ENCODE results near the gene TFIP11.

The TFIP11 gene

DNA sequence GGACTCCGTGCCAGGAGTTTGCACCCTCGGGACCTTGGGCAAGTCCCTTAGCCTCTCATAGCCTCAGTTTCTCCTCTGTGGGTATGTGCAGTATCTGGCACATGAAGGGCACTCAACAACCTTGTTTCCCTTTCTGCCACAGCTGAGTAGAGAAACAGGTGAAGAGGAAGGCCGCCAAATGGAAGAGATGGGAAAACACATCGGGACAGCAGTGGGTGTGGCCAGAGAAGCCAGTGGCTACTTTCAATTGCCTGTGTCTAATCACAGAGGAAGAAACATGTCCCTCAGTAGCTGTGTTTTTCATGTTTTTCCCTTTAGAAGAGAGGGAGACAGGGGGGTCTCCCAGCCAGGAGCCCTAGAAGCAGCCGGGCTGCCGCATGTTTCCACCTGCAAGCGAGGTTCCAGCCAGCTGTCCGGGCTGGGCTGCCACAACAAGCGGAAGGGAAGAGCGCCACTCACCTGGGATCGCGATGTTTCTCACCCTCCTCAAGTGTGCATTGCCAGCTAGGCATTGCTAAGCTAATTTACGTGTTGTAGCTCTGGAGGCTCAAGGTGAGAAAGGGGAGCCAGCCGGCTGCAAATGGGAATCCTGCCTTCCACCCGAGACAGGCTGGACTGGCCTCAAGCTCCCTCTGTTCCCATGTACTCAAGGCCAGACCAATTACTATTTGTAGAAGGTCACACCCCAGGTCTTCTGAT, 66.5 kb downstream of the TFIP11 start:
- DNase-seq = no peak

DNA sequence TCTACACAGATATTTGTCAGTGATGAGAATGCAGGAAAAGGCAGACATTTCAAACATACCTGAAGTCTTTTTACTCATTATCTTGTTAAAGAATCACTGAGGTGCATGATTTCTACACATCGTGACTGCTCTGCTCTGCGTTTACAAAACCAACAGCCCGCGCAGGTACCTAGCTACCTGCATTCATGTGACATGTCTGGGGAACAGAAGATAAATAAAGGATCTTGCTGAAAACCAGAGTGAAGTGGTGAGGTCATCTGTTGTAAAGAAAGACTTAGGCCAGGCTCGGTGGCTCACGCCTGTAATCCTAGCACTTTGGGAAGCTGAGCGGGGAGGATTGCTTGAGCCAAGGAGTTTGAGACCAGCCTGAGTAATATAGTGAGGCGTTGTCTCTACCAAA, 67.5 kb downstream of the TFIP11 start:
- DNase-seq = no peak

- DNase-seq = no peak
These were observed 68.2 kb downstream of the TFIP11 start for GRCh38 chr22:26443901-26444690.

DNA sequence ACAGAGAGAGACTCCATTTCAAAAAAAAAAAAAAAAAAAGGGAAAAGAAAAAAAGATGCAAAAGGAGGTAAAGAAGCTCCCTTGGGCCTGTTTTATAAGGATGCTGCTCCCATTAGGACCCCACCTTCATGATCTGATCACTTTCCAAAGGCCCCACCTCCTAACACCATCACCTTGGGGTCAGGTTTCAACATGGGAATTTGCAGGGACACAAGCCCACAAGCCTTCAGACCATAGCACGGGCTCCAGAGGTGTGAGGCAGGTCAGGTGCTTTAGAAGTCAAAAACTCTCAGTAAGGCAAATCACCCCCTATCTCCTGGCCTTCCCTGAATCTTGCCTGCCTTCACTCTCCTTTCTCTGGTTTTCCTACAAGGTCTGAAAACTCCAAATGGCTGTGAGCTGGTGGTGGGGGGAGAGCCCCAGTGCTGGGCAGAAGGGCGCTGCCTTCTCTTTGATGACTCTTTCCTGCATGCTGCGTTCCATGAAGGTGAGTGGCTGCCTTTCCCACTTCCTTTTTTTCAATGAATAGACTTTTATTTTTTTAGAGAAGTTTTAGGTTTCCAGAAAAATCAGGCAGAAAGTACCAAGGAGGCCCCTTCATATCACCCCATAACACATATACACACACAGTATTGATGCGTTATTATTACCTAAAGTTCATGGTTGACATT, 70.1 kb downstream of the TFIP11 start:
- DNase-seq = no peak

Measured in stimulated activated CD4-positive, alpha-beta T cell treated with anti-CD3 and anti-CD28 coated beads, Interleukin-12 subunit alpha, Interleukin-12 subunit beta, amount 100 ng/mL, for 4 hours (primary cell).